IMR-90 (cell line): Measurements from ENCODE around the gene WDR37. TPM values are rescaled to one million over a fixed set of nuclear protein-coding genes. Genes with fewer than 3 reads are reported as not detected.

ENCODE experiments used
- ATAC-seq: fragments of 200-7000 bp; cut with Tn5 transposase; 2 replicates; pipeline ENCODE4 v1.9.1; 2020; ENCODE audit warnings: low read depth, mild to moderate bottlenecking, moderate library complexity
- BruUV-seq: library from RNA; stranded (reverse); fragments of 400-500 nt; replicated peaks from 2 replicates; lab custom pipeline; 2021; lab: Mats Ljungman, UMichigan
- CTCF ChIA-PET: fragments of 300-600 bp; formaldehyde crosslinking; extraction: SDS; loops from one replicate; lab custom pipeline; 2021; ENCODE audit warnings: antibody characterized with exemption; lab: Yijun Ruan, JAX
- POLR2A ChIA-PET: fragments of 300-600 bp; sonication (Branson Sonifier 250); formaldehyde crosslinking; loops from one replicate; lab custom pipeline; 2022; ENCODE audit warnings: antibody characterized with exemption; ENCODE audit not compliant: unreplicated experiment; lab: Charles Lee
- DNase-seq: peaks from one replicate; pipeline ENCODE4 v3.0.0; 2013
- H2AFZ ChIP-seq: replicated peaks from 2 replicates; pipeline ENCODE3; 2013; ENCODE audit warnings: low read length, mild to moderate bottlenecking; ENCODE audit not compliant: poor library complexity
- H2AK5ac ChIP-seq: 2 replicates; pipeline ENCODE4 v1.6.1; 2013; ENCODE audit warnings: low read depth, low read length, inconsistent platforms
- H2AK9ac ChIP-seq: replicated peaks from 2 replicates; pipeline ENCODE3; 2013; ENCODE audit warnings: mild to moderate bottlenecking, low read depth, low read length, moderate library complexity; ENCODE audit not compliant: poor library complexity
- H2BK120ac ChIP-seq: 2 replicates; pipeline ENCODE4 v1.6.1; 2013; ENCODE audit warnings: low read depth, low read length, inconsistent platforms
- H2BK15ac ChIP-seq: 3 replicates; pipeline ENCODE4 v1.6.1; 2013; ENCODE audit warnings: low read depth, low read length, inconsistent platforms
- H2BK20ac ChIP-seq: 2 replicates; pipeline ENCODE4 v1.6.1; 2013; ENCODE audit warnings: low read depth, mild to moderate bottlenecking, inconsistent platforms, low read length, moderate library complexity
- H2BK5ac ChIP-seq: 2 replicates; pipeline ENCODE4 v1.6.1; 2013; ENCODE audit warnings: mild to moderate bottlenecking, low read depth, low read length, inconsistent platforms; ENCODE audit not compliant: poor library complexity, severe bottlenecking
- H3K14ac ChIP-seq: replicated peaks from 2 replicates; pipeline ENCODE4 v1.6.1; 2013; ENCODE audit warnings: low read depth, low read length, inconsistent platforms
- H3K18ac ChIP-seq: 2 replicates; pipeline ENCODE4 v1.6.1; 2013; ENCODE audit warnings: low read depth, low read length, control low read depth
- H3K23ac ChIP-seq: 2 replicates; pipeline ENCODE4 v1.6.1; 2013; ENCODE audit warnings: low read depth, low read length, inconsistent platforms
- H3K27ac ChIP-seq: 2 replicates; pipeline ENCODE4 v1.5.1; 2013; ENCODE audit warnings: mild to moderate bottlenecking, control low read depth, low read length; ENCODE audit not compliant: insufficient read depth
- H3K27me3 ChIP-seq: 2 replicates; pipeline ENCODE4 v1.6.1; 2013; ENCODE audit warnings: low read length; ENCODE audit not compliant: control insufficient read depth, insufficient read depth
- H3K36me3 ChIP-seq: 2 replicates; pipeline ENCODE4 v1.6.1; 2013; ENCODE audit warnings: low read length, mixed read lengths; ENCODE audit not compliant: control insufficient read depth, insufficient read depth
- H3K4ac ChIP-seq: 2 replicates; pipeline ENCODE4 v1.6.1; 2013; ENCODE audit warnings: low read depth, low read length, inconsistent platforms
- H3K4me1 ChIP-seq: 2 replicates; pipeline ENCODE4 v1.6.1; 2013; ENCODE audit warnings: low read length, mixed read lengths; ENCODE audit not compliant: control insufficient read depth, insufficient read depth
- H3K4me2 ChIP-seq: 2 replicates; pipeline ENCODE4 v1.6.1; 2013; ENCODE audit warnings: low read depth, mild to moderate bottlenecking, control low read depth, low read length, moderate library complexity
- H3K4me3 ChIP-seq: 2 replicates; pipeline ENCODE4 v1.5.1; 2013; ENCODE audit warnings: low read depth, mild to moderate bottlenecking, control low read depth, low read length, moderate library complexity; ENCODE audit not compliant: insufficient read depth
- H3K56ac ChIP-seq: 2 replicates; pipeline ENCODE4 v1.6.1; 2013; ENCODE audit warnings: low read length, inconsistent platforms; ENCODE audit not compliant: insufficient read depth; ENCODE audit errors: extremely low read depth
- H3K79me1 ChIP-seq, 2 experiments: 2 replicates each; pipeline ENCODE4 v1.6.1; 2013; ENCODE audit warnings: low read length in 2 of 2, inconsistent platforms in 1 of 2, low read depth in 1 of 2
- H3K9ac ChIP-seq: 2 replicates; pipeline ENCODE4 v1.6.1; 2013; ENCODE audit warnings: low read depth, low read length, control low read depth
- H3K9me1 ChIP-seq: 2 replicates; pipeline ENCODE4 v1.6.1; 2013; ENCODE audit warnings: low read length, inconsistent platforms; ENCODE audit not compliant: insufficient read depth
- H3K9me3 ChIP-seq: 2 replicates; pipeline ENCODE4 v1.6.1; 2013; ENCODE audit warnings: low read length; ENCODE audit not compliant: control insufficient read depth, insufficient read depth
- H4K20me1 ChIP-seq: 2 replicates; pipeline ENCODE4 v1.6.1; 2013; ENCODE audit warnings: low read length, inconsistent platforms; ENCODE audit not compliant: insufficient read depth
- H4K5ac ChIP-seq: 2 replicates; pipeline ENCODE4 v1.6.1; 2013; ENCODE audit warnings: mild to moderate bottlenecking, low read depth, low read length, control low read depth
- H4K8ac ChIP-seq, 2 experiments: 2 replicates each; pipeline ENCODE4 v1.6.1; 2013; ENCODE audit warnings: low read depth in 2 of 2, low read length in 2 of 2, control low read depth in 1 of 2, inconsistent platforms in 1 of 2
- H4K91ac ChIP-seq: 2 replicates; pipeline ENCODE4 v1.6.1; 2013; ENCODE audit warnings: low read depth, low read length, inconsistent platforms; ENCODE audit not compliant: insufficient read depth
- BHLHE40 ChIP-seq: fragments of 150-350 bp; IDR thresholded peaks from 2 replicates; pipeline ENCODE4 v1.6.1; 2016; ENCODE audit warnings: mild to moderate bottlenecking, low read depth, low read length
- CEBPB ChIP-seq: IDR thresholded peaks from 2 replicates; pipeline ENCODE4 v1.6.1; 2012; ENCODE audit warnings: low read depth, low read length, improper control_type of control experiment
- CTCF ChIP-seq: conservative IDR thresholded peaks from 2 replicates; pipeline ENCODE4 v1.5.1; 2012; ENCODE audit warnings: mild to moderate bottlenecking, low read depth, low read length, improper control_type of control experiment
- FOS ChIP-seq: fragments of 150-350 bp; IDR thresholded peaks from 2 replicates; pipeline ENCODE4 v1.6.1; 2016; ENCODE audit warnings: low read depth, low read length
- MAFK ChIP-seq: IDR thresholded peaks from 2 replicates; pipeline ENCODE4 v1.6.1; 2012; ENCODE audit warnings: low read depth, low read length, improper control_type of control experiment
- MAZ ChIP-seq: IDR thresholded peaks from 2 replicates; pipeline ENCODE4 v1.6.1; 2012; ENCODE audit warnings: low read depth, mild to moderate bottlenecking, low read length, improper control_type of control experiment, moderate library complexity, borderline replicate concordance
- MXI1 ChIP-seq: IDR thresholded peaks from 2 replicates; pipeline ENCODE4 v1.6.1; 2012; ENCODE audit warnings: low read depth, mild to moderate bottlenecking, low read length, moderate library complexity, borderline replicate concordance
- NFE2L2 ChIP-seq: fragments of 150-350 bp; IDR thresholded peaks from 2 replicates; pipeline ENCODE4 v1.6.1; 2016; ENCODE audit warnings: low read depth, mild to moderate bottlenecking, low read length
- POLR2A ChIP-seq: IDR thresholded peaks from 2 replicates; pipeline ENCODE4 v1.6.1; 2012; ENCODE audit warnings: mild to moderate bottlenecking, low read depth, low read length
- RCOR1 ChIP-seq: IDR thresholded peaks from 2 replicates; pipeline ENCODE4 v1.6.1; 2012; ENCODE audit warnings: mild to moderate bottlenecking, low read length, improper control_type of control experiment; ENCODE audit not compliant: insufficient replicate concordance
- RFX5 ChIP-seq: IDR thresholded peaks from 2 replicates; pipeline ENCODE4 v1.8.0; 2012; ENCODE audit warnings: low read depth, mild to moderate bottlenecking, low read length, moderate library complexity
- USF2 ChIP-seq: fragments of 150-350 bp; IDR thresholded peaks from 2 replicates; pipeline ENCODE4 v1.6.1; 2017; ENCODE audit warnings: mild to moderate bottlenecking, antibody characterized with exemption, low read length, low read depth
- WGBS, 2 experiments: methylation state at CpG; one replicate each; pipeline versions ENCODE4 v1.1.5 to v1.1.7; 2013; ENCODE audit warnings: missing lambda C conversion rate in 2 of 2; ENCODE audit not compliant: insufficient read length in 1 of 2; ENCODE audit errors: extremely low coverage in 2 of 2; 5-methylcytosine and 5-hydroxymethylcytosine counted together
- dilution Hi-C: fragments of 300-500 bp; cut with HindIII; formaldehyde crosslinking; loops from one replicate; pipeline ENCODE4 v1.14.3; 2018; ENCODE audit warnings: low sequenced_read_pairs; ENCODE audit not compliant: unreplicated experiment
- in situ Hi-C: fragments of 300-500 bp; cut with MboI; formaldehyde crosslinking; loops from 3 replicates; pipeline ENCODE4 v1.14.3; 2019; ENCODE audit warnings: low sequenced_read_pairs, inconsistent platforms, mixed read lengths
- intact Hi-C: fragments of 100-400 bp; cut with micrococcal nuclease; formaldehyde crosslinking; loops from 2 replicates; pipeline ENCODE4 v1.10.0; 2022
- polyA plus RNA-seq, 3 experiments: library from polyadenylated mRNA; depleted of rRNA; stranded (reverse); fragments of >200 nt; gene quantifications; 2 replicates each; pipeline ENCODE4 v1.2.3, GENCODE V29; 2012; ENCODE audit warnings: low replicate concordance in 1 of 3
- total RNA-seq: library from RNA; depleted of rRNA; stranded (reverse); fragments of >200 nt; gene quantifications from 2 replicates; pipeline ENCODE4 v1.2.3, GENCODE V29; 2012

WDR37 gene
- total and polyA plus RNA-seq, 2 of the 4 experiments (the other 2 are of a cell fraction) = 12.7 to 14.5 TPM

GRCh38 chr10:1007583-1007982 lies 48.6 kb upstream of the WDR37 start:
- Histone ChIP-seq H4K5ac (no peak overlapping the region), H3K36me3 (peaks cover 71% of the 10 kb centered on the region), H3K18ac (no peak overlapping the region), H3K79me1 (peaks cover 29 to 47% of the 10 kb centered on the region in 2 experiments), H3K9ac (no peak overlapping the region), H3K23ac (no peak overlapping the region), H2BK120ac (no peak overlapping the region), H3K56ac (no peak overlapping the region), H3K9me1 (peaks cover 8% of the 10 kb centered on the region; the same call in 1 of the 2 replicates), H3K14ac (no peak overlapping the region), H2AK9ac (no peak overlapping the region), H2BK5ac (no peak overlapping the region), H4K20me1 (peaks cover 22% of the 10 kb centered on the region), H2AK5ac (no peak overlapping the region), H2BK15ac (no peak overlapping the region), H3K27me3 (no peaks in the 10 kb centered on the region), H3K4me2 (no peak overlapping the region), H3K4me1 (no peaks in the 10 kb centered on the region), H2BK20ac (no peak overlapping the region), H3K4ac (no peak overlapping the region), H2AFZ (no peak overlapping the region), H3K27ac (no peak overlapping the region), H4K91ac (no peak overlapping the region), H3K4me3 (no peak overlapping the region), H4K8ac (no peak overlapping the region), H3K9me3 (0 out of 2 replicates have a peak, but pooled peaks cover 1% of the 10 kb centered on the region)
- dilution Hi-C loops (no loop called here), in situ Hi-C loops (no loop called here), intact Hi-C loops (no loop called here)
- ATAC-seq = no peak
- no TSS peak for BruUV-seq
- WGBS, 2 experiments = 98% methylated on average over 5 of the region's 10 CpGs; no CpG with 5 or more reads in 1 of the 2 experiments
- TF ChIP-seq FOS = no peak
- TF ChIP-seq RCOR1 = no peak
- no peak for TF ChIP-seq RFX5
- no peak for TF ChIP-seq BHLHE40
- no peak for TF ChIP-seq NFE2L2
- TF ChIP-seq CEBPB = no peak
- no peak for TF ChIP-seq CTCF
- TF ChIP-seq MAZ = no peak
- TF ChIP-seq USF2 = no peak
- no peak for TF ChIP-seq POLR2A
- TF ChIP-seq MAFK = no peak
- no peak for TF ChIP-seq MXI1
- ChIA-PET POLR2A (no interaction called here), CTCF (no interaction called here)
- DNase-seq = no peak
